A549 treated with AZD9567 at 1 μM for 4 hours (cell line): ENCODE measurements around the gene QPCTL. TPM values are rescaled to one million over a fixed set of nuclear protein-coding genes. Genes with fewer than 3 reads are reported as not detected.

Experiments used
- total RNA-seq: library from RNA; stranded (reverse); fragments of 200-300 nt; extraction: Qiagen RNA extraction; gene quantifications from 5 replicates; pipeline ENCODE4 v1.2.3, GENCODE V29; 2022; ENCODE audit not compliant: insufficient read depth

Gene QPCTL
- total RNA-seq: 8.8 to 12.8 TPM (median 9.8 TPM) in 5 replicates

GRCh38 chr19:45692187-45693105, at the start of gene QPCTL:
QPCTL (plus strand) TSS chr19:45692666; CDS start chr19:45692704, 38 bp downstream.

GRCh38 chr19:45667620-45668341, 24.7 kb upstream of the QPCTL start, which contains the start of gene GIPR:
GIPR (plus strand) TSS chr19:45668221; CDS start chr19:45669521, 1,300 bp downstream.

GRCh38 chr19:45691516-45692186, 815 bp upstream of the QPCTL start, which contains the start of gene SNRPD2:
SNRPD2 (minus strand) TSS chr19:45691953; CDS start chr19:45691888, 65 bp downstream.

GRCh38 chr19:45730368-45731288, 38.2 kb downstream of the QPCTL start, which contains the start of gene FBXO46:
FBXO46 (minus strand) TSS chr19:45730896; CDS start chr19:45713495, 17,401 bp downstream.

GRCh38 chr19:45733160-45733810, 40.8 kb downstream of the QPCTL start, which contains the start of gene MEIOSIN:
MEIOSIN (plus strand) TSS chr19:45733439; CDS start chr19:45735377, 1,938 bp downstream.

Other genes with a start within 250 kb of the QPCTL start
- 10.2 to 21.4 TPM (median 18.8 TPM) in 5 replicates for gene FOSB, start 224.7 kb upstream of the QPCTL start, total RNA-seq
- gene RTN2, start 195.6 kb upstream of the QPCTL start, total RNA-seq: 5.6 to 13.1 TPM (median 12.6 TPM) in 5 replicates
- gene PPM1N, start 194.2 kb upstream of the QPCTL start, total RNA-seq: 6.9 to 10.4 TPM (median 8.2 TPM) in 5 replicates
- 159 to 241 TPM (median 195 TPM) in 5 replicates for gene VASP, start 185.2 kb upstream of the QPCTL start, total RNA-seq
- 10.4 to 16.7 TPM (median 15.7 TPM) in 5 replicates for gene OPA3, start 107.9 kb upstream of the QPCTL start, total RNA-seq
- gene GPR4, start 90.5 kb upstream of the QPCTL start, total RNA-seq: 0.05 to 0.27 TPM (median 0.15 TPM) in 4 of 5 replicates, not detected in the other
- gene EML2, start 53.3 kb upstream of the QPCTL start, total RNA-seq: 21.1 to 24.4 TPM (median 23.4 TPM) in 5 replicates
- 1.4 to 3.8 TPM (median 3.2 TPM) in 5 replicates for gene GIPR, start 24.4 kb upstream of the QPCTL start, total RNA-seq
- 660 to 832 TPM (median 820 TPM) in 5 replicates for gene SNRPD2, start 713 bp upstream of the QPCTL start, total RNA-seq
- gene FBXO46, start 38.2 kb downstream of the QPCTL start, total RNA-seq: 8.4 to 9.3 TPM (median 9.0 TPM) in 5 replicates
- gene MEIOSIN, start 40.8 kb downstream of the QPCTL start, total RNA-seq: 0.04 to 0.11 TPM (median 0.05 TPM) in 4 of 5 replicates, not detected in the other
- 20.0 to 27.9 TPM (median 25.9 TPM) in 5 replicates for gene SIX5, start 76.6 kb downstream of the QPCTL start, total RNA-seq
- gene DMPK, start 89.8 kb downstream of the QPCTL start, total RNA-seq: 28.6 to 52.4 TPM (median 47.5 TPM) in 5 replicates
- 15.6 to 37.6 TPM (median 37.3 TPM) in 5 replicates for gene DMWD, start 100.2 kb downstream of the QPCTL start, total RNA-seq
- not detected in 5 replicates for gene RSPH6A, start 122.6 kb downstream of the QPCTL start, total RNA-seq
- 58.3 to 79.0 TPM (median 74.4 TPM) in 5 replicates for gene SYMPK, start 170.5 kb downstream of the QPCTL start, total RNA-seq
- 0.65 to 0.82 TPM (median 0.72 TPM) in 4 of 5 replicates, not detected in the other for gene FOXA3, start 171.7 kb downstream of the QPCTL start, total RNA-seq
- gene IRF2BP1, start 193.5 kb downstream of the QPCTL start, total RNA-seq: 22.5 to 37.7 TPM (median 36.3 TPM) in 5 replicates
- 6.8 to 9.6 TPM (median 8.7 TPM) in 5 replicates for gene MYPOP, start 209.9 kb downstream of the QPCTL start, total RNA-seq
- gene NANOS2, start 222.1 kb downstream of the QPCTL start, total RNA-seq: not detected in 5 replicates